ENCODE measurements around the gene NELL1.

DNA sequence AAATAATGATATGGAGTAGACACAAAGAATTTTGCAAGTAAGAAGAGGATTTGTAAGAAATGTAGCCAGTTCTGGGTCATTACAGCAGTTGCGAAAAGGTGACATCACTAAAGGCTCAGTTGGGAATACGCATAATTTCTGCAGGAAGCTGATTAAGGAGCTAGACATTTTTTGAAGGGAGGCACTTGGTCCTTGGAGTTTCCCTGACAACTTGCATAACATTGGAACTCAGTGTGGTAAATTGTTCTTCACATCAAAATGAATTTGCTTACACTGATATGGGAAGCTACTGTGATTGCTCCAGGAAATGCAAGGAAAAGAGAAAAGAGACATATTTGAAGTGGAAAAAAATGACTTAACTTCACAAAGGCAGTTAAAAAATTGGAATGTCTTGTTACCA is 626.1 kb downstream of the NELL1 start:
- TF ChIP-seq CTCF (IDR thresholded peaks at IDR 0.05; ENCODE audit: insufficient read depth, low read depth, low read length) (no peak), EZH2 (IDR thresholded peaks at IDR 0.05; ENCODE audit: insufficient read depth, low read length) (no peak)

Data from astrocyte (in vitro differentiated cells and primary cell).